HL-60 (cell line): ENCODE results near the gene ABCC4.

ENCODE experiments used
- DNase-seq, 2 experiments: peaks; one replicate each; pipeline ENCODE4 v3.0.0-alpha.2; 2010 to 2020; ENCODE audit warnings: low read depth in 1 of 2, low spot score in 1 of 2
- H3K27ac ChIP-seq: fragments of 250-450 bp; sonication (Bioruptor Pico); replicated peaks from 2 replicates; pipeline ENCODE4 v1.5.1; 2020; ENCODE audit warnings: mild to moderate bottlenecking, moderate library complexity
- H3K27me3 ChIP-seq: fragments of 250-450 bp; sonication (Bioruptor Pico); 2 replicates; pipeline ENCODE4 v1.5.1; 2021; ENCODE audit warnings: mild to moderate bottlenecking, moderate library complexity; ENCODE audit not compliant: insufficient read depth, poor library complexity, severe bottlenecking
- H3K4me3 ChIP-seq: replicated peaks from 2 replicates; pipeline ENCODE4 v1.5.1; 2011; ENCODE audit warnings: mild to moderate bottlenecking, control low read depth, low read length; ENCODE audit not compliant: insufficient read depth
- CTCF ChIP-seq: IDR thresholded peaks from one replicate; pipeline ENCODE4 v1.5.1; 2011; ENCODE audit warnings: low read length, control low read depth, inconsistent platforms; ENCODE audit not compliant: insufficient read depth
- GABPA ChIP-seq: IDR thresholded peaks from 2 replicates; pipeline ENCODE4 v1.6.1; 2012; ENCODE audit warnings: low read depth
- POLR2AphosphoS5 ChIP-seq: IDR thresholded peaks from 2 replicates; pipeline ENCODE4 v1.6.1; 2012; ENCODE audit warnings: low read depth
- REST ChIP-seq: IDR thresholded peaks from 2 replicates; pipeline ENCODE4 v1.6.1; 2012; ENCODE audit warnings: low read depth; ENCODE audit not compliant: insufficient replicate concordance
- SPI1 ChIP-seq: IDR thresholded peaks from 2 replicates; pipeline ENCODE4 v1.6.1; 2012; ENCODE audit warnings: low read depth, mild to moderate bottlenecking, borderline replicate concordance
- long read RNA-seq: library from polyadenylated mRNA; unstranded; transcript quantifications from one replicate; pipeline ENCODE4 v2.0.0, GENCODE V29; 2020

ABCC4 gene
- long read RNA-seq, full-length matches to known transcripts = 8 of 101 reads
- long read RNA-seq, partial matches to known transcripts = 72 of 101 reads
- long read RNA-seq, other reads (novel, unspliced or antisense) = 21 of 101 reads

- peak; percentile 49 to 67 for DNase-seq
- peak within 1 kb of the TSS; percentile 92 for H3K4me3 ChIP-seq
- no peak for TF ChIP-seq SPI1
- TF ChIP-seq REST = peak; percentile 26
- peak; percentile 10; the same call in 1 of the 2 replicates for TF ChIP-seq POLR2AphosphoS5
- TF ChIP-seq GABPA = no peak
- no peaks in the 10 kb centered on the region for H3K27me3 ChIP-seq
- H3K27ac ChIP-seq = peak within 1 kb of the TSS; percentile 57
Measured at GRCh38 chr13:95301183-95301967, at the start of gene ABCC4. ABCC4 (minus strand) TSS chr13:95301451; CDS start chr13:95301314, 137 bp downstream.

- H3K4me3 ChIP-seq = no peak overlapping the region
- no peaks in the 10 kb centered on the region for H3K27me3 ChIP-seq
- H3K27ac ChIP-seq = no peak overlapping the region
- DNase-seq = no peak
- no peak for TF ChIP-seq GABPA
- TF ChIP-seq CTCF = no peak
- TF ChIP-seq POLR2AphosphoS5 = no peak
- TF ChIP-seq SPI1 = no peak
- no peak for TF ChIP-seq REST
Measured at GRCh38 chr13:95349267-95349666, 48.0 kb upstream of the ABCC4 start.

GRCh38 chr13:95343944-95344343 is 42.7 kb upstream of the ABCC4 start:
- DNase-seq = no peak
- Histone ChIP-seq H3K27ac (no peak overlapping the region), H3K4me3 (no peak overlapping the region), H3K27me3 (no peaks in the 10 kb centered on the region)
- TF ChIP-seq GABPA = no peak
- TF ChIP-seq POLR2AphosphoS5 = no peak
- TF ChIP-seq CTCF = no peak
- no peak for TF ChIP-seq SPI1
- TF ChIP-seq REST = no peak
